Adrenal gland (tissue), 5 donors: ENCODE results near the gene TMA7.

ENCODE experiments used
- POLR2A ChIP-seq, 2 donors: fragments of 450-650 bp; IDR thresholded peaks; one replicate each; pipeline ENCODE4 v1.6.1; 2017; ENCODE audit warnings: antibody characterized with exemption in 2 of 2, mild to moderate bottlenecking in 2 of 2, moderate library complexity in 1 of 2
- TF ChIP-seq, protein P1 (sequence below), 6 experiments: fragments of 450-650 bp in 4 of 6; fragments of 200-600 bp in 2 of 6; sonication (generic) in 1 of 6; IDR thresholded peaks; 1 replicate in 5 of 6; 2 replicates in 1 of 6; pipeline versions ENCODE4 v1.5.1 to v1.8.0; 2016 to 2021; ENCODE audit warnings: antibody characterized with exemption in 6 of 6, mild to moderate bottlenecking in 2 of 6, moderate library complexity in 1 of 6
- donor health status: DM: no; HTN: no; CAD: no.

DNA sequence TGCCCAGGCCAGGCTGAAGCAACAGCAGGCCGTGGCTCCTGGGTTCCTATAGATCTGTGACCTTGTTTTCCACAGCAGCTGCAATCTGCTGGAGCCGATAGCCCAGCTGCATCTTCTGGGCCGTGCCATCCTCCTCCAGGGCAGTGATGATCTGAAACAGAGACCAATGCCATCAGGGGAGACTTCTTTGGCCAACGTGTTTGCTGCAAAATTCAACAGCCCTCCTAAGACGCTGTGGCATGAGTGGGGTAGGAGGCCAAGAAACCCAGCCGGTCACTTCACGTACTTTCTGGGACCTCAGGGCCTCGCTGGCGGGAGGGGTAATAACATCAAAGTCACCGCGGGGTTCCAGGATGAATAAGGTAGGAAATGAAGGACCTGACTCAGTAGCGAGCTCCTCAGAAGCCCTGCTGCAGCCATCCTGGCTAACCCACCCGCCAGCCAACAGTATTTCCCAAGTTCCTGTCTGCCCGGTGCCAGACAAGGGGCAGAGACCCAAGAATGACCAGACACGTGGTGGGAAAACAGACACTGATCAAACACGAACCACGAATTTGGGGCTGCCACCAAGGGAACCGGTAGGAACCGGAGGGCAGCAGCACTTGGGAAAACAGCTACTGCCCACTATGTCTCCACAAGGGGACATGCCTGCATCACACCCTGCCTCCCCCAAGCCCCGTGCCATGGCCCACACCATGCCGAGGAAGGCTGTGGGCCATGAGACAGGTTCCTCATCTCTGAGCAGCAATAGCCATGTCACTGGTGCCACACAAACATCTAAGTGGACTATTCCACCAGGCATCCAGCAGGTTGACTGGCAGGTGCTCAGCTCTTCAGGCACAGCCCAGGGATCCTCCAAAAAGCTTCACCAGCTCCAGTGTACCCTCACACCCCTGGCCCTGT, 35.4 kb upstream of the TMA7 start:
- TF ChIP-seq, protein P1, sequence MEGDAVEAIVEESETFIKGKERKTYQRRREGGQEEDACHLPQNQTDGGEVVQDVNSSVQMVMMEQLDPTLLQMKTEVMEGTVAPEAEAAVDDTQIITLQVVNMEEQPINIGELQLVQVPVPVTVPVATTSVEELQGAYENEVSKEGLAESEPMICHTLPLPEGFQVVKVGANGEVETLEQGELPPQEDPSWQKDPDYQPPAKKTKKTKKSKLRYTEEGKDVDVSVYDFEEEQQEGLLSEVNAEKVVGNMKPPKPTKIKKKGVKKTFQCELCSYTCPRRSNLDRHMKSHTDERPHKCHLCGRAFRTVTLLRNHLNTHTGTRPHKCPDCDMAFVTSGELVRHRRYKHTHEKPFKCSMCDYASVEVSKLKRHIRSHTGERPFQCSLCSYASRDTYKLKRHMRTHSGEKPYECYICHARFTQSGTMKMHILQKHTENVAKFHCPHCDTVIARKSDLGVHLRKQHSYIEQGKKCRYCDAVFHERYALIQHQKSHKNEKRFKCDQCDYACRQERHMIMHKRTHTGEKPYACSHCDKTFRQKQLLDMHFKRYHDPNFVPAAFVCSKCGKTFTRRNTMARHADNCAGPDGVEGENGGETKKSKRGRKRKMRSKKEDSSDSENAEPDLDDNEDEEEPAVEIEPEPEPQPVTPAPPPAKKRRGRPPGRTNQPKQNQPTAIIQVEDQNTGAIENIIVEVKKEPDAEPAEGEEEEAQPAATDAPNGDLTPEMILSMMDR (IDR thresholded peaks at IDR 0.05): no peak
- no peak for TF ChIP-seq POLR2A (IDR thresholded peaks at IDR 0.05)
